GM10248 (cell line): Measurements from ENCODE around the gene VCAN.

ENCODE experiments used
- CTCF ChIA-PET: fragments of 300-600 bp; sonication (Branson Sonifier 250); formaldehyde crosslinking; extraction: SDS; loops from one replicate; lab custom pipeline; 2021; ENCODE audit warnings: antibody characterized with exemption; lab: Yijun Ruan, JAX
- POLR2A ChIA-PET: fragments of 350-650 bp; sonication (Branson Sonifier 250); formaldehyde crosslinking; extraction: SDS; loops from one replicate; lab custom pipeline; 2020; ENCODE audit warnings: antibody characterized with exemption; lab: Yijun Ruan, JAX
- DNase-seq: peaks from one replicate; pipeline ENCODE4 v3.0.0; 2012; ENCODE audit errors: extremely low spot score
- CTCF ChIP-seq: IDR thresholded peaks from 2 replicates; pipeline ENCODE4 v1.5.1; 2012; ENCODE audit warnings: mild to moderate bottlenecking, low read depth; ENCODE audit errors: extremely low read depth, missing control alignments, control extremely low read depth

The VCAN gene

GRCh38 chr5:83471405-83472212 is at the start of gene VCAN:
VCAN (plus strand) TSS chr5:83471744; CDS start chr5:83483519, 11,775 bp downstream.
- DNase-seq: peak; percentile 33
- ChIA-PET CTCF (interaction anchor here (0.9 to 1.5 kb wide), 5 partner anchors 32 to 903 kb away, joined by 3 read pairs; no protein-coding TSS in a partner anchor), POLR2A (interaction anchor here (0.7 kb wide), 1 partner anchor 395 kb away, joined by 5 read pairs; no protein-coding TSS in a partner anchor)
- TF ChIP-seq CTCF: no peak

- no peak for TF ChIP-seq CTCF
- CTCF ChIA-PET: interaction anchor here (1.4 kb wide), 1 partner anchor 16 kb away, joined by 6 read pairs; no protein-coding TSS in a partner anchor
- POLR2A ChIA-PET: no interaction called here
- no peak for DNase-seq
These were observed 49.3 kb upstream of the VCAN start for GRCh38 chr5:83422284-83422683.

GRCh38 chr5:83426855-83427254 is 44.7 kb upstream of the VCAN start:
- ChIA-PET POLR2A (no interaction called here), CTCF (interaction anchor here (0.9 to 1.5 kb wide), 3 partner anchors 24 to 785 kb away, joined by 3 read pairs; no protein-coding TSS in a partner anchor)
- DNase-seq: peak; percentile 20
- TF ChIP-seq CTCF: no peak

GRCh38 chr5:83428126-83428525 is 43.4 kb upstream of the VCAN start:
- DNase-seq: no peak
- POLR2A ChIA-PET: no interaction called here
- CTCF ChIA-PET: interaction anchor here (1.7 kb wide), 1 partner anchor 45 kb away, joined by 4 read pairs; no protein-coding TSS in a partner anchor
- no peak for TF ChIP-seq CTCF

- CTCF ChIA-PET: interaction anchor here (1.0 to 3.2 kb wide), 8 partner anchors 10 to 787 kb away, joined by 3 to 19 read pairs (median 4); no protein-coding TSS in a partner anchor
- POLR2A ChIA-PET: no interaction called here
- no peak for DNase-seq
- no peak for TF ChIP-seq CTCF
These were observed 42.7 kb upstream of the VCAN start for GRCh38 chr5:83428890-83429289.

GRCh38 chr5:83430130-83431010 is 41.2 kb upstream of the VCAN start:
- POLR2A ChIA-PET: no interaction called here
- CTCF ChIA-PET: interaction anchor here (0.8 to 3.2 kb wide), 15 partner anchors 9 to 789 kb away, joined by 3 to 19 read pairs (median 3); partner anchors contain the start of gene VCAN
- DNase-seq: peak; percentile 44
- TF ChIP-seq CTCF: peak; percentile 61
